GM06990 (cell line): ENCODE results near the gene TMEM255A.

Experiments
- DNase-seq: peaks from one replicate; pipeline ENCODE4 v3.0.0-alpha.2; 2011; ENCODE audit not compliant: insufficient read length; ENCODE audit errors: extremely low read depth
- H3K27me3 ChIP-seq: replicated peaks from 2 replicates; pipeline ENCODE4 v1.6.0; 2011; ENCODE audit warnings: low read length; ENCODE audit not compliant: control insufficient read depth, insufficient read depth
- H3K36me3 ChIP-seq: 2 replicates; pipeline ENCODE4 v1.5.1; 2011; ENCODE audit warnings: low read length; ENCODE audit not compliant: control insufficient read depth, insufficient read depth
- H3K4me3 ChIP-seq: replicated peaks from 2 replicates; pipeline ENCODE4 v1.5.1; 2011; ENCODE audit warnings: low read depth, mild to moderate bottlenecking, control low read depth, low read length
- TF ChIP-seq, protein P1 (sequence below): IDR thresholded peaks from 2 replicates; pipeline ENCODE4 v1.5.1; 2011; ENCODE audit warnings: low read length, control low read depth, mild to moderate bottlenecking, inconsistent platforms; ENCODE audit not compliant: insufficient read depth, poor library complexity, severe bottlenecking

The TMEM255A gene

DNA sequence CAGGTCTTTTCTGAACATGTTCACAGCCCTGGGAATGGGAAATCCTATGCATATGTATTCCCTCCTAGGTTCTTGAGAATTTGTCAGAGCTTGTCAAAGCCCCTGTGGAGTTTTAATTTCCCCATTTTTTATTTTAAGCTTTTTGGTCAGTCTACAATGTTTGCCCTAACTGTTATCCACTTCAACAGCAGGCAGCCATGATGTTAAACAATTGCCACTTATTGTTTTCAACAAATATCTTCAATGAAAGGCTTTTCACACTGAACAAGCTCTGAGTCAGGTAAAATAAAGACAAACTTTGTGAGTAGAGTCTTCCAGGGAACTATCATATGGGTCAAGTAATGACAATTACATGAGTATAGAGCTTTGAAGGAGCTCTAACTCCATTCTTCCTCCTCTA is 25.6 kb upstream of the TMEM255A start:
- no peaks in the 10 kb centered on the region for H3K36me3 ChIP-seq
- DNase-seq, result no peak
- H3K27me3 ChIP-seq, result no peaks in the 10 kb centered on the region
- no peak overlapping the region for H3K4me3 ChIP-seq
- TF ChIP-seq, protein P1, sequence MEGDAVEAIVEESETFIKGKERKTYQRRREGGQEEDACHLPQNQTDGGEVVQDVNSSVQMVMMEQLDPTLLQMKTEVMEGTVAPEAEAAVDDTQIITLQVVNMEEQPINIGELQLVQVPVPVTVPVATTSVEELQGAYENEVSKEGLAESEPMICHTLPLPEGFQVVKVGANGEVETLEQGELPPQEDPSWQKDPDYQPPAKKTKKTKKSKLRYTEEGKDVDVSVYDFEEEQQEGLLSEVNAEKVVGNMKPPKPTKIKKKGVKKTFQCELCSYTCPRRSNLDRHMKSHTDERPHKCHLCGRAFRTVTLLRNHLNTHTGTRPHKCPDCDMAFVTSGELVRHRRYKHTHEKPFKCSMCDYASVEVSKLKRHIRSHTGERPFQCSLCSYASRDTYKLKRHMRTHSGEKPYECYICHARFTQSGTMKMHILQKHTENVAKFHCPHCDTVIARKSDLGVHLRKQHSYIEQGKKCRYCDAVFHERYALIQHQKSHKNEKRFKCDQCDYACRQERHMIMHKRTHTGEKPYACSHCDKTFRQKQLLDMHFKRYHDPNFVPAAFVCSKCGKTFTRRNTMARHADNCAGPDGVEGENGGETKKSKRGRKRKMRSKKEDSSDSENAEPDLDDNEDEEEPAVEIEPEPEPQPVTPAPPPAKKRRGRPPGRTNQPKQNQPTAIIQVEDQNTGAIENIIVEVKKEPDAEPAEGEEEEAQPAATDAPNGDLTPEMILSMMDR, result no peak

DNA sequence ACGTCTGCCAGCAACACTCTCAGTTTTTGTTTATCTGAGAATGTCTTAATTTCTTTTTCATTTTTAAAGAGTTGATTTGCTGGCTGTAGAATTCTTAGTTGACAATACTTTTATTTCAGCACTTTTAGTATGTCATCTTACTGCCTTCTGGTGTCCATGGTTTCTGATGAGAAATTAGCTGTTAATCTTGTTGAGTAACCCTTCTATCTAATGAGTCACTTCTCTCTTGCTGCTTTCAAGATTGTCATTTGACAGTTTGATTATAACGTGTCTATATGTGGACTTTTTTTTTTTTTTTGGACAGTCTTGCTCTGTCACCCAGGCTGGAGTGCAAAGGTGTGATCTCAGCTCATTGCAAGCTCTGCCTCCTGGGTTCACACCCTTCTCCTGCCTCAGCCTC is 24.0 kb upstream of the TMEM255A start:
- no peak overlapping the region for H3K4me3 ChIP-seq
- H3K27me3 ChIP-seq, result no peaks in the 10 kb centered on the region
- TF ChIP-seq, protein P1, result no peak
- DNase-seq, result no peak
- no peaks in the 10 kb centered on the region for H3K36me3 ChIP-seq

DNA sequence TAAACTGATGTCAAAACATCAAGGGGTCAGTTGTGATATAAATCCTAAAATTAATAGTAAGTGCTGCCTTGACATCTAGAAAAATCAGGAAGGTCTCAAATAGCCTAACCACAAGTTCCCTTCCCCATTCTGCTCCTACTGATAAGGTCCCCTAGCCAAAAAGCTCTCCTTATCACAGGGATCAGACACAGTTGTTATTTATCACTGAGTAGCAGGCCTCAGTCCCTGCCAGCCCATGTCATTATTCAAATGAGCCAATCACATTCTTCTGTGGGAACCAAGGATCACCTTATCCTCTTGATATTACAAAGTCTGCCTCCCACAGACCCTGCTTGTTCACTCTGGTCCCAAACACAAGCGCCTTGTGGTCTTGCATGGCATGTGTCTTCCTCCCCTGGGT is 23.3 kb upstream of the TMEM255A start:
- Histone ChIP-seq H3K27me3 (no peaks in the 10 kb centered on the region), H3K4me3 (no peak overlapping the region), H3K36me3 (no peaks in the 10 kb centered on the region)
- TF ChIP-seq, protein P1, result no peak
- no peak for DNase-seq

DNA sequence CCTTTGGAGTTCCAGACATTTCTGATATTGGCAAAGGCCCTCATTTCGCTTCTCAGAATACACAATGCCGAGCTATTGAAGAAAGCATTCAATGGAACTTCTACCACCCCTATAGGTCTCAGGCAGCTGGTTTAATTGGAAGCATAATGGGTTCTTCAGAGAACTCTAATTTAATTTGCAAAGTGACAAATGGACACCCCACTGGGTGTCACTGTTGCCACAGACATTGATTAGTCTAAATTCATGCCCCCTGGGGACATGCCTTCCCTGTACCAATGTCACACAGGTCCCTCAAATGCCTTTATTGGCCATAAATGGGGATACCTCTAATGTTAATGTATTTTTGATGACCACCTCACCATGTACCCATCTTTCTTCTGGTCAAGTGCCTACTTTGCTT is 22.9 kb upstream of the TMEM255A start:
- TF ChIP-seq, protein P1, result no peak
- H3K4me3 ChIP-seq, result no peak overlapping the region
- H3K27me3 ChIP-seq, result no peaks in the 10 kb centered on the region

DNA sequence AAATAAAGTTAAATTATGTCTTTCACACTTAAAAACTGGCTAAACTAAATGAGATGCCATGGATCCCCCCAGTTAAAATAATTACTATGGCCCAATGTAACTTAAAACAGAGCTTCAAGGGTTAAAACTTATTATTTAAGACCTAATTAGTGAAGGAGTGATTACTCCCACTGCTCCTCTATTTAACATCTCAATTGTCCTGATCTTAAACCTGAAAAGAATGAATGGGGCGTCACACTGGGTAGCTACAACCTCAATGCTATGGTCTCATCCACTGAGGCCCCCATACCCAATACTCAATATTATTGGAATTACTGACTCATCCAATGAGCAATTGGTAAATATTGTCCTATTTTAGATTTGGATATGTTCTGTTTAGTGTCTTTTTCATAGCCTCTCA is 21.1 kb upstream of the TMEM255A start:
- TF ChIP-seq, protein P1, result no peak
- no peaks in the 10 kb centered on the region for H3K36me3 ChIP-seq
- no peak overlapping the region for H3K4me3 ChIP-seq
- no peak for DNase-seq
- H3K27me3 ChIP-seq, result no peaks in the 10 kb centered on the region

More for the DNA sequence above, 22.9 kb upstream of the TMEM255A start:
- no peaks in the 10 kb centered on the region for H3K36me3 ChIP-seq
- DNase-seq, result no peak

DNA sequence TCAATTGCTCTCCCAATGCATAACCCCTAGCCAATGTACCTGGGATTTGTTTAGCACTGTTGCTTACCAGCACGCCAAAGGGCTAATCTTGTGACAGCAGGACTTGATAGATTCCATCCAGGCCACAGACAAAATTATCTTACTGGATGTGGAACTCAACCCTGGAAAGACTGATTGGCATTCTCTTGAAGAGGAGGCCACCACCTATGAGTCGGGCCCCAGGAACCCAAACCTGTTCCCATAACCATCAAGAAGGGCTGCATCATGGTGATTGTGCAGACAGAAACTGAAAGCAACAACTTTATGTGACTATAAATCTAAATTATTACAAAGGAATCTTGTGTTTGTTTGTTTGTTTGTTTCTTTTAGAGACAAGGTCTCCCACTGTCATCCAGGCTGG is 19.9 kb upstream of the TMEM255A start:
- Histone ChIP-seq H3K36me3 (no peaks in the 10 kb centered on the region), H3K4me3 (no peak overlapping the region), H3K27me3 (no peaks in the 10 kb centered on the region)
- TF ChIP-seq, protein P1, result no peak
- DNase-seq, result no peak
